Stimulated activated memory B cell treated with anti-CD40 and anti-IgM and Interleukin-4, amounts not matched to agents 10 μg/mL and 1 μg/mL and 100 μg/mL, for 72 hours (primary cell): ENCODE results near the gene VPS50.

Source experiments
- ATAC-seq: fragments of 150-1000 bp; cut with Tn5 transposase; 2 replicates; pipeline ENCODE4 v1.10.0; 2021
- H3K27ac Mint-ChIP-seq: one replicate; pipeline ENCODE4 v1.8.0; 2022; ENCODE audit warnings: mild to moderate bottlenecking, mixed read lengths
- H3K27me3 Mint-ChIP-seq: one replicate; pipeline ENCODE4 v1.8.0; 2022; ENCODE audit warnings: mixed read lengths
- H3K36me3 Mint-ChIP-seq: one replicate; pipeline ENCODE4 v1.8.0; 2022; ENCODE audit warnings: mixed read lengths
- H3K4me1 Mint-ChIP-seq: one replicate; pipeline ENCODE4 v1.8.0; 2022; ENCODE audit warnings: mixed read lengths
- H3K4me3 Mint-ChIP-seq: one replicate; pipeline ENCODE4 v1.8.0; 2022; ENCODE audit warnings: mild to moderate bottlenecking, moderate library complexity, mixed read lengths
- H3K9me3 Mint-ChIP-seq: one replicate; pipeline ENCODE4 v1.8.0; 2022; ENCODE audit warnings: mixed read lengths

VPS50 gene

GRCh38 chr7:93399642-93400041 is 167.5 kb downstream of the VPS50 start:
- Mint-ChIP-seq H3K36me3 (no peaks in the 10 kb centered on the region), H3K27me3 (no peaks in the 10 kb centered on the region), H3K4me3 (no peak overlapping the region), H3K4me1 (no peaks in the 10 kb centered on the region), H3K27ac (no peak overlapping the region), H3K9me3 (no peaks in the 10 kb centered on the region)
- ATAC-seq: no peak

DNA sequence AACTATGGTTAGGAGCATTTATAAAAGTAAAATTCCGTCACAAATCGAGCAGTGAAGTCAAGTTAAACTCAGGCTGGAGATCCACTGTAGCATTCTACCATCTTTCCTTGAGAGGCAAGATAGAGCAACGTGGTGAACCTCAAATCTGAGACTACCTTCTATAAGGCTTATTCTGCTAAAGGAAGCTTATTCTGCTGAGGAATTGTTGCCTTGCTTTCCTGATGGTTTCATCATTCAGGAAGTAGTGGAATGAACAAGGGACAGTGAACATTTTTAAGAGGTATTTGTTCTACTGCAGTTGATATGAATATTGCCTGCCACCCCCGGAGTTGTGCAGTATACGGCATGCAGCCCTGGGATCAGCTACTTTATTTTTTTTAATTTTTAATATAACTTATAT is 170.8 kb downstream of the VPS50 start:
- Mint-ChIP-seq H3K4me1 (no peaks in the 10 kb centered on the region), H3K27ac (no peak overlapping the region), H3K9me3 (no peaks in the 10 kb centered on the region)

GRCh38 chr7:93407239-93407638 is 175.1 kb downstream of the VPS50 start:
- no peak for ATAC-seq
- Mint-ChIP-seq H3K4me1 (no peaks in the 10 kb centered on the region), H3K27me3 (no peaks in the 10 kb centered on the region), H3K27ac (no peak overlapping the region), H3K36me3 (no peaks in the 10 kb centered on the region), H3K4me3 (no peak overlapping the region), H3K9me3 (no peaks in the 10 kb centered on the region)

More for the DNA sequence above, 170.8 kb downstream of the VPS50 start:
- H3K4me3 Mint-ChIP-seq: no peak overlapping the region
- H3K36me3 Mint-ChIP-seq: no peaks in the 10 kb centered on the region
- no peak for ATAC-seq
- no peaks in the 10 kb centered on the region for H3K27me3 Mint-ChIP-seq

GRCh38 chr7:93409324-93409723 is 177.2 kb downstream of the VPS50 start:
- Mint-ChIP-seq H3K27me3 (no peaks in the 10 kb centered on the region), H3K4me3 (no peak overlapping the region), H3K4me1 (no peaks in the 10 kb centered on the region), H3K9me3 (no peaks in the 10 kb centered on the region), H3K27ac (no peak overlapping the region), H3K36me3 (no peaks in the 10 kb centered on the region)
- ATAC-seq: no peak
